Activated B cell treated with CpG ODN at 0.5 μM for 24 hours (primary cell): Measurements from ENCODE around the gene ICAM5. TPM values are rescaled to one million over a fixed set of nuclear protein-coding genes. Genes with fewer than 3 reads are reported as not detected.

Experiments used
- ATAC-seq: fragments of 200-7000 bp; cut with Tn5 transposase; one replicate; pipeline ENCODE4 v1.10.0; 2021; ENCODE audit warnings: low read depth, mild to moderate bottlenecking, moderate library complexity
- CTCF ChIA-PET: fragments of 350-600 bp; sonication (Branson Sonifier 250); formaldehyde crosslinking; loops from one replicate; lab custom pipeline; 2021; ENCODE audit warnings: antibody characterized with exemption; lab: Charles Lee
- POLR2A ChIA-PET: fragments of 350-600 bp; sonication (Branson Sonifier 250); formaldehyde crosslinking; loops from one replicate; lab custom pipeline; 2021; ENCODE audit warnings: antibody characterized with exemption; lab: Charles Lee
- DNase-seq: peaks from one replicate; pipeline ENCODE4 v3.0.0; 2022
- H3K27ac Mint-ChIP-seq: one replicate; pipeline ENCODE4 v1.8.0; 2020; ENCODE audit warnings: mixed read lengths
- H3K27me3 Mint-ChIP-seq: one replicate; pipeline ENCODE4 v1.8.0; 2021; ENCODE audit warnings: mixed read lengths
- H3K36me3 Mint-ChIP-seq: one replicate; pipeline ENCODE4 v1.8.0; 2021; ENCODE audit warnings: low read depth, mixed read lengths
- H3K4me1 Mint-ChIP-seq: one replicate; pipeline ENCODE4 v1.8.0; 2021; ENCODE audit warnings: mixed read lengths
- H3K4me3 Mint-ChIP-seq: one replicate; pipeline ENCODE4 v1.8.0; 2020; ENCODE audit warnings: mild to moderate bottlenecking, mixed read lengths
- H3K9me3 Mint-ChIP-seq: one replicate; pipeline ENCODE4 v1.8.0; 2020; ENCODE audit warnings: mixed read lengths
- CTCF ChIP-seq: fragments of 200-600 bp; IDR thresholded peaks from one replicate; pipeline ENCODE4 v1.8.0; 2022; ENCODE audit warnings: antibody characterized with exemption, mild to moderate bottlenecking
- intact Hi-C: fragments of 100-400 bp; cut with micrococcal nuclease; formaldehyde crosslinking; loops from one replicate; pipeline ENCODE4 v1.15.1; 2024
- total RNA-seq: library from RNA; stranded (reverse); gene quantifications from 2 replicates; pipeline ENCODE4 v1.2.3, GENCODE V29; 2022

Gene ICAM5
- total RNA-seq, 1 donor from 2014 or later: 1.2 TPM

GRCh38 chr19:10343495-10343894, 53.7 kb downstream of the ICAM5 start:
- ATAC-seq: no peak
- no peak overlapping the region for H3K4me3 Mint-ChIP-seq
- CTCF ChIA-PET: no interaction called here
- DNase-seq: no peak
- intact Hi-C loops: no loop called here
- no peaks in the 10 kb centered on the region for H3K9me3 Mint-ChIP-seq
- POLR2A ChIA-PET: interaction anchor here (0.8 kb wide), 1 partner anchor 66 kb away, joined by 4 read pairs; no protein-coding TSS in a partner anchor
- no peak for TF ChIP-seq CTCF
- H3K36me3 Mint-ChIP-seq: peaks cover 5% of the 10 kb centered on the region
- peaks cover 23% of the 10 kb centered on the region for H3K4me1 Mint-ChIP-seq
- H3K27ac Mint-ChIP-seq: no peak overlapping the region
- H3K27me3 Mint-ChIP-seq: no peaks in the 10 kb centered on the region

- Mint-ChIP-seq H3K27ac (no peak overlapping the region), H3K27me3 (no peaks in the 10 kb centered on the region), H3K36me3 (peaks cover under 1% of the 10 kb centered on the region), H3K4me3 (no peak overlapping the region), H3K4me1 (peaks cover 10% of the 10 kb centered on the region), H3K9me3 (no peaks in the 10 kb centered on the region)
- ATAC-seq: no peak
- POLR2A ChIA-PET: interaction anchor here (0.8 kb wide), 1 partner anchor 22 kb away, joined by 3 read pairs; no protein-coding TSS in a partner anchor
- no peak for TF ChIP-seq CTCF
- intact Hi-C loops: no loop called here
- CTCF ChIA-PET: no interaction called here
- no peak for DNase-seq
Measured at GRCh38 chr19:10344780-10345179, 55.0 kb downstream of the ICAM5 start.

Other genes with a start within 250 kb of the ICAM5 start
- gene SHFL, start 203.6 kb upstream of the ICAM5 start, total RNA-seq: 61.3 and 61.4 TPM in 2 replicates
- 16.4 and 18.4 TPM in 2 replicates for gene ANGPTL6, start 187.3 kb upstream of the ICAM5 start, total RNA-seq
- gene PPAN, start 183.6 kb upstream of the ICAM5 start, total RNA-seq: 107 and 119 TPM in 2 replicates
- gene P2RY11, start 178.3 kb upstream of the ICAM5 start, total RNA-seq: 33.1 and 42.6 TPM in 2 replicates
- gene EIF3G, start 170.1 kb upstream of the ICAM5 start, total RNA-seq: 332 and 371 TPM in 2 replicates
- 136 and 156 TPM in 2 replicates for gene DNMT1, start 95.0 kb upstream of the ICAM5 start, total RNA-seq
- gene S1PR2, start 58.6 kb upstream of the ICAM5 start, total RNA-seq: 5.3 and 5.6 TPM in 2 replicates
- gene MRPL4, start 37.7 kb upstream of the ICAM5 start, total RNA-seq: 66.9 and 68.3 TPM in 2 replicates
- 32.6 and 37.4 TPM in 2 replicates for gene ICAM1, start 18.8 kb upstream of the ICAM5 start, total RNA-seq
- gene ICAM4, start 3.0 kb upstream of the ICAM5 start, total RNA-seq: 0.71 and 0.95 TPM in 2 replicates
- gene ZGLP1, start 19.9 kb downstream of the ICAM5 start, total RNA-seq: 4.5 and 5.1 TPM in 2 replicates
- gene FDX2, start 26.1 kb downstream of the ICAM5 start, total RNA-seq: 12.8 and 15.0 TPM in 2 replicates
- 77.0 and 80.8 TPM in 2 replicates for gene RAVER1, start 43.6 kb downstream of the ICAM5 start, total RNA-seq
- gene ICAM3, start 49.7 kb downstream of the ICAM5 start, total RNA-seq: 147 and 166 TPM in 2 replicates
- 302 and 356 TPM in 2 replicates for gene TYK2, start 90.6 kb downstream of the ICAM5 start, total RNA-seq
- 172 and 173 TPM in 2 replicates for gene CDC37, start 113.6 kb downstream of the ICAM5 start, total RNA-seq
- gene PDE4A, start 130.6 kb downstream of the ICAM5 start, total RNA-seq: 6.6 and 8.6 TPM in 2 replicates
- 38.9 and 48.0 TPM in 2 replicates for gene KEAP1, start 213.4 kb downstream of the ICAM5 start, total RNA-seq
- 0.12 TPM in 1 of 2 replicates, not detected in the other for gene S1PR5, start 227.5 kb downstream of the ICAM5 start, total RNA-seq